ENCODE measurements around the gene TOP3A. TPM values are rescaled to one million over a fixed set of nuclear protein-coding genes. Genes with fewer than 3 reads are reported as not detected.

The TOP3A gene
- total RNA-seq, 4 donors from 2014 or later: 25.7 to 49.7 (median 35.0) TPM

- DNase-seq: no peak
- Histone ChIP-seq H3K27me3 (no peaks in the 10 kb centered on the region), H3K4me1 (no peaks in the 10 kb centered on the region), H3K4me3 (no peak overlapping the region), H3K27ac (no peak overlapping the region), H3K36me3 (peaks cover 0 to 42% (median 0%) of the 10 kb centered on the region in 3 donors), H3K9me3 (no peaks in the 10 kb centered on the region)
- TF ChIP-seq POLR2A (IDR thresholded peaks at IDR 0.05) (no peak), CTCF (IDR thresholded peaks at IDR 0.05) (no peak)
Observed at GRCh38 chr17:18233803-18234518, 80.8 kb downstream of the TOP3A start.

DNA sequence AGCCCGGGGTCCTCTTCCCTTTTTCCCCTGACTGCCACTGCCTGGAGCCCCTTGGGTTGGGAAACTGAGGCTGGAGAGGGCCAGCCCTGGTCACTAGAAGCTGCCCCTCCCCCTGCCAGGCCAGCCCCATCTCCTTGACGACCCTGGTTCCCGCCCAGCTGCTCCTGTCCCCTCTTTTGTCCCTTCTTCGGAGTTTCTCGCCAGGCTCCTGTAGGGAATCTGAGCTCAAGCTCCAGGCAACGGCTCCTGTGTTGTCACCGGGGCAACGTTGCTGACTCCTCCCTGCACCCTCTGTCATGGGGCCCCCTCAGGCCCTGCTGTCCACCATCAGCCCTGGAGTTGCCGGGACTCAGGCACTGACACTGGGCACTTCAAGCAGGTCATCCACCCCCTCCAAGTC, 83.6 kb downstream of the TOP3A start:
- Histone ChIP-seq H3K27ac (no peak overlapping the region), H3K4me1 (peaks cover 0 to 12% (median 7%) of the 10 kb centered on the region in 4 donors), H3K9me3 (no peaks in the 10 kb centered on the region), H3K27me3 (no peaks in the 10 kb centered on the region), H3K36me3 (peaks cover 0 to 23% (median 0%) of the 10 kb centered on the region in 3 donors), H3K4me3 (no peak overlapping the region)
- no peak for DNase-seq
- TF ChIP-seq POLR2A (IDR thresholded peaks at IDR 0.05): no peak
- no peak for TF ChIP-seq CTCF (IDR thresholded peaks at IDR 0.05)

- no peaks in the 10 kb centered on the region for H3K9me3 ChIP-seq
- H3K27ac ChIP-seq: no peak overlapping the region
- H3K36me3 ChIP-seq: peaks cover 0 to 19% (median 0%) of the 10 kb centered on the region in 3 donors
- H3K4me1 ChIP-seq: peaks cover 0 to 14% (median 8%) of the 10 kb centered on the region in 4 donors
- TF ChIP-seq CTCF (IDR thresholded peaks at IDR 0.05) (no peak), POLR2A (IDR thresholded peaks at IDR 0.05) (no peak)
- H3K27me3 ChIP-seq: no peaks in the 10 kb centered on the region
- DNase-seq: no peak
- H3K4me3 ChIP-seq: no peak overlapping the region
Observed at GRCh38 chr17:18230288-18231141, 84.3 kb downstream of the TOP3A start.

DNA sequence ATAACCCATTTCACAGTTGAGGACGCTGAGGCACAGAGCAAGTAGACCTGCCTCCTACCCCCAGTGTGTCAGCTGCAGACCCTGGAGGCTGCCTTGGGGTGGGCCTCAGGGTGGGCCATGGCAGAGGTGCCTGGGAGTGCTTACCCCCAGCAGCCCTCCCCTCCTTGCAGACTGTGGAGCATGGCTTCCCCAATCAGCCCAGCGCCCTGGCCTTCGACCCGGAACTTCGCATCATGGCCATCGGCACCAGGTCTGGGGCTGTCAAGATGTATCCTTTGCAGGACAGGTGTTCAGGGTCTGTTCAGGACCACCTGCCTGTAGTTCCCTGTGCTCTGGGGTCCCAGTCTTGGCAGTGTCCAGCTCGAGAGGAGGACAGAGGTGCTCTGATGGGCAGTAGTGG, 85.0 kb downstream of the TOP3A start:
- Histone ChIP-seq H3K36me3 (peaks cover 0 to 12% (median 0%) of the 10 kb centered on the region in 3 donors), H3K4me1 (peaks cover 3 to 18% (median 9%) of the 10 kb centered on the region in 4 donors), H3K27ac (no peak overlapping the region), H3K4me3 (no peak overlapping the region), H3K9me3 (no peaks in the 10 kb centered on the region), H3K27me3 (no peaks in the 10 kb centered on the region)
- no peak for DNase-seq
- TF ChIP-seq CTCF (IDR thresholded peaks at IDR 0.05): no peak
- TF ChIP-seq POLR2A (IDR thresholded peaks at IDR 0.05): no peak

GRCh38 chr17:18229254-18229653, 85.5 kb downstream of the TOP3A start:
- no peaks in the 10 kb centered on the region for H3K27me3 ChIP-seq
- no peak overlapping the region for H3K27ac ChIP-seq
- peaks cover 0 to 7% (median 0%) of the 10 kb centered on the region in 3 donors for H3K36me3 ChIP-seq
- H3K4me1 ChIP-seq: peaks cover 3 to 18% (median 11%) of the 10 kb centered on the region in 4 donors
- TF ChIP-seq POLR2A (IDR thresholded peaks at IDR 0.05) (no peak), CTCF (IDR thresholded peaks at IDR 0.05) (no peak)
- no peak for DNase-seq
- H3K4me3 ChIP-seq: no peak overlapping the region
- H3K9me3 ChIP-seq: no peaks in the 10 kb centered on the region
